ENCODE data around the gene ATP8A2. TPM values are rescaled to one million over a fixed set of nuclear protein-coding genes. Genes with fewer than 3 reads are reported as not detected.

Gene ATP8A2
- total RNA-seq, 4 donors from 2014 or later = 0.29 to 0.65 (median 0.46) TPM

- Histone ChIP-seq H3K4me1 (no peaks in the 10 kb centered on the region), H3K27ac (replicated peaks in 1 of 4) (no peak overlapping the region), H3K36me3 (no peaks in the 10 kb centered on the region), H3K9me3 (no peaks in the 10 kb centered on the region), H3K27me3 (no peaks in the 10 kb centered on the region), H3K4me3 (no peak overlapping the region)
- no peak for DNase-seq (ENCODE audit: extremely low spot score)
- TF ChIP-seq POLR2AphosphoS5 (IDR thresholded peaks at IDR 0.05) (no peak), CTCF (IDR thresholded peaks at IDR 0.05) (no peak), POLR2A (IDR thresholded peaks at IDR 0.05; ENCODE audit: low read depth) (no peak), EP300 (IDR thresholded peaks at IDR 0.05) (no peak)
- intact Hi-C loops (cut with DNase I) = no loop called here
- WGBS = 55% methylated on average over 6 of the region's 6 CpGs
These were observed 355.5 kb downstream of the ATP8A2 start for GRCh38 chr13:25727250-25727649.

GRCh38 chr13:25727810-25728209 is 356.0 kb downstream of the ATP8A2 start:
- Histone ChIP-seq H3K9me3 (no peaks in the 10 kb centered on the region), H3K36me3 (no peaks in the 10 kb centered on the region), H3K4me3 (no peak overlapping the region), H3K27ac (replicated peaks in 1 of 4) (no peak overlapping the region), H3K27me3 (no peaks in the 10 kb centered on the region), H3K4me1 (no peaks in the 10 kb centered on the region)
- 77% methylated on average over 8 of the region's 8 CpGs for WGBS
- TF ChIP-seq POLR2AphosphoS5 (IDR thresholded peaks at IDR 0.05) = no peak
- TF ChIP-seq CTCF (IDR thresholded peaks at IDR 0.05) = no peak
- TF ChIP-seq EP300 (IDR thresholded peaks at IDR 0.05) = no peak
- no peak for TF ChIP-seq POLR2A (IDR thresholded peaks at IDR 0.05; ENCODE audit: low read depth)
- no peak for DNase-seq (ENCODE audit: extremely low spot score)
- intact Hi-C loops (cut with DNase I) = no loop called here

- Histone ChIP-seq H3K27me3 (no peaks in the 10 kb centered on the region), H3K9me3 (no peaks in the 10 kb centered on the region), H3K27ac (replicated peaks in 1 of 4) (no peak overlapping the region), H3K36me3 (no peaks in the 10 kb centered on the region), H3K4me3 (no peak overlapping the region), H3K4me1 (no peaks in the 10 kb centered on the region)
- WGBS = 87% methylated on average over 7 of the region's 7 CpGs
- TF ChIP-seq CTCF (IDR thresholded peaks at IDR 0.05) (no peak), POLR2AphosphoS5 (IDR thresholded peaks at IDR 0.05) (no peak), POLR2A (IDR thresholded peaks at IDR 0.05; ENCODE audit: low read depth) (no peak), EP300 (IDR thresholded peaks at IDR 0.05) (no peak)
- DNase-seq (ENCODE audit: extremely low spot score) = no peak
- intact Hi-C loops (cut with DNase I) = no loop called here
These were observed 357.4 kb downstream of the ATP8A2 start for GRCh38 chr13:25729201-25729600.

GRCh38 chr13:25731037-25731436 is 359.3 kb downstream of the ATP8A2 start:
- 91% methylated on average over 4 of the region's 4 CpGs for WGBS
- no peak for TF ChIP-seq POLR2A (IDR thresholded peaks at IDR 0.05; ENCODE audit: low read depth)
- no peak for TF ChIP-seq POLR2AphosphoS5 (IDR thresholded peaks at IDR 0.05)
- TF ChIP-seq EP300 (IDR thresholded peaks at IDR 0.05) = no peak
- TF ChIP-seq CTCF (IDR thresholded peaks at IDR 0.05) = no peak
- intact Hi-C loops (cut with DNase I) = no loop called here
- H3K27ac ChIP-seq (replicated peaks in 1 of 4) = no peak overlapping the region
- no peaks in the 10 kb centered on the region for H3K9me3 ChIP-seq
- no peak overlapping the region for H3K4me3 ChIP-seq
- DNase-seq (ENCODE audit: extremely low spot score) = no peak
- no peaks in the 10 kb centered on the region for H3K4me1 ChIP-seq
- H3K27me3 ChIP-seq = no peaks in the 10 kb centered on the region
- H3K36me3 ChIP-seq = no peaks in the 10 kb centered on the region

- H3K36me3 ChIP-seq = no peaks in the 10 kb centered on the region
- H3K9me3 ChIP-seq = no peaks in the 10 kb centered on the region
- H3K4me3 ChIP-seq = no peak overlapping the region
- H3K4me1 ChIP-seq = no peaks in the 10 kb centered on the region
- H3K27me3 ChIP-seq = no peaks in the 10 kb centered on the region
- intact Hi-C loops (cut with DNase I) = no loop called here
- no peak for DNase-seq (ENCODE audit: extremely low spot score)
- no peak overlapping the region for H3K27ac ChIP-seq (replicated peaks in 1 of 4)
- no peak for TF ChIP-seq EP300 (IDR thresholded peaks at IDR 0.05)
- no peak for TF ChIP-seq POLR2A (IDR thresholded peaks at IDR 0.05; ENCODE audit: low read depth)
- TF ChIP-seq POLR2AphosphoS5 (IDR thresholded peaks at IDR 0.05) = no peak
- WGBS = 78% methylated on average over 4 of the region's 4 CpGs
These were observed 359.8 kb downstream of the ATP8A2 start for GRCh38 chr13:25731536-25731935.
